PC-3 (cell line): ENCODE data around the gene LIPC. TPM values are rescaled to one million over a fixed set of nuclear protein-coding genes. Genes with fewer than 3 reads are reported as not detected.

ENCODE experiments used
- ATAC-seq: fragments of 200-7000 bp; cut with Tn5 transposase; 2 replicates; pipeline ENCODE4 v1.9.1; 2020; ENCODE audit warnings: mild to moderate bottlenecking, moderate library complexity
- BruUV-seq: library from RNA; stranded (reverse); fragments of 400-500 nt; replicated peaks from 2 replicates; lab custom pipeline; 2021; lab: Mats Ljungman, UMichigan
- CTCF ChIA-PET: fragments of 300-600 bp; sonication (Branson Sonifier 250); formaldehyde crosslinking; loops from one replicate; lab custom pipeline; 2022; ENCODE audit warnings: antibody characterized with exemption; lab: Charles Lee
- POLR2A ChIA-PET: fragments of 300-600 bp; sonication (Branson Sonifier 250); formaldehyde crosslinking; loops from one replicate; lab custom pipeline; 2022; ENCODE audit warnings: antibody characterized with exemption; ENCODE audit not compliant: unreplicated experiment; lab: Charles Lee
- DNase-seq: peaks from one replicate; pipeline ENCODE4 v3.0.0-alpha.2; 2015
- H2AFZ ChIP-seq: fragments of 300-600 bp; sonication (generic); 2 replicates; pipeline ENCODE4 v1.6.0; 2016; ENCODE audit warnings: antibody characterized with exemption, low read length
- H3F3A ChIP-seq: fragments of 300-600 bp; sonication (generic); one replicate; pipeline ENCODE4 v1.6.0; 2017; ENCODE audit warnings: antibody characterized with exemption, low read length, control low read depth, mild to moderate bottlenecking; ENCODE audit not compliant: unreplicated experiment
- H3K27ac ChIP-seq: fragments of 300-600 bp; sonication (generic); 2 replicates; pipeline ENCODE4 v1.5.1; 2016; ENCODE audit warnings: mild to moderate bottlenecking, low read length
- H3K27me3 ChIP-seq: fragments of 300-600 bp; sonication (generic); 2 replicates; pipeline ENCODE4 v1.6.1; 2016; ENCODE audit warnings: low read length, mixed read lengths
- H3K36me3 ChIP-seq: fragments of 300-600 bp; sonication (generic); 2 replicates; pipeline ENCODE4 v1.6.1; 2016; ENCODE audit warnings: low read depth, mixed run types, low read length, mixed read lengths
- H3K4me1 ChIP-seq: fragments of 300-600 bp; sonication (generic); 2 replicates; pipeline ENCODE4 v1.5.1; 2016; ENCODE audit warnings: low read length; ENCODE audit not compliant: insufficient read depth
- H3K4me2 ChIP-seq: fragments of 300-600 bp; sonication (generic); 2 replicates; pipeline ENCODE4 v1.6.0; 2016; ENCODE audit warnings: low read length
- H3K4me3 ChIP-seq: fragments of 300-600 bp; sonication (generic); 2 replicates; pipeline ENCODE4 v1.5.1; 2016; ENCODE audit warnings: mild to moderate bottlenecking, low read length, mixed read lengths
- H3K79me2 ChIP-seq: fragments of 300-600 bp; sonication (generic); 2 replicates; pipeline ENCODE4 v1.6.1; 2017; ENCODE audit warnings: low read length, mixed read lengths
- H3K9ac ChIP-seq: fragments of 300-600 bp; sonication (generic); 2 replicates; pipeline ENCODE4 v1.6.0; 2016; ENCODE audit warnings: mild to moderate bottlenecking, low read length
- H3K9me2 ChIP-seq: fragments of 300-600 bp; sonication (generic); replicated peaks from 2 replicates; pipeline ENCODE4 v1.6.1; 2016; ENCODE audit warnings: mixed run types, low read length, mixed read lengths
- H3K9me3 ChIP-seq: fragments of 300-600 bp; sonication (generic); 2 replicates; pipeline ENCODE4 v1.6.1; 2016; ENCODE audit warnings: low read length, mixed read lengths
- H4K20me1 ChIP-seq: fragments of 300-600 bp; sonication (generic); 2 replicates; pipeline ENCODE4 v1.6.1; 2016; ENCODE audit warnings: low read length, mixed read lengths
- EZH2 ChIP-seq: fragments of 300-600 bp; sonication (generic); IDR thresholded peaks from one replicate; pipeline ENCODE4 v1.6.1; 2017; ENCODE audit warnings: antibody characterized with exemption, mild to moderate bottlenecking, low read length; ENCODE audit not compliant: unreplicated experiment
- EZH2phosphoT487 ChIP-seq: fragments of 300-600 bp; sonication (generic); IDR thresholded peaks from 2 replicates; pipeline ENCODE4 v1.6.1; 2018; ENCODE audit warnings: mild to moderate bottlenecking, antibody characterized with exemption, low read length, borderline replicate concordance
- intact Hi-C: fragments of 100-400 bp; cut with micrococcal nuclease; formaldehyde crosslinking; loops from 2 replicates; pipeline ENCODE4 v1.9.0; 2023
- total RNA-seq: library from RNA; depleted of rRNA; stranded (reverse); fragments of >200 nt; gene quantifications from 2 replicates; pipeline ENCODE4 v1.2.3, GENCODE V29; 2014
- TF ChIP-seq, protein P1 (sequence below): fragments of 300-600 bp; sonication (generic); conservative IDR thresholded peaks from 2 replicates; pipeline ENCODE4 v1.5.1; 2017; ENCODE audit warnings: antibody characterized with exemption, low read depth, mild to moderate bottlenecking, low read length

The LIPC gene
- total RNA-seq, 1 experiment from 2014 or later, result not detected

- POLR2A ChIA-PET, result no interaction called here
- intact Hi-C loops, result no loop called here
- peaks cover 38% of the 10 kb centered on the region for H3K4me1 ChIP-seq
Measured at GRCh38 chr15:58444056-58444455, 12.3 kb downstream of the LIPC start.

DNA sequence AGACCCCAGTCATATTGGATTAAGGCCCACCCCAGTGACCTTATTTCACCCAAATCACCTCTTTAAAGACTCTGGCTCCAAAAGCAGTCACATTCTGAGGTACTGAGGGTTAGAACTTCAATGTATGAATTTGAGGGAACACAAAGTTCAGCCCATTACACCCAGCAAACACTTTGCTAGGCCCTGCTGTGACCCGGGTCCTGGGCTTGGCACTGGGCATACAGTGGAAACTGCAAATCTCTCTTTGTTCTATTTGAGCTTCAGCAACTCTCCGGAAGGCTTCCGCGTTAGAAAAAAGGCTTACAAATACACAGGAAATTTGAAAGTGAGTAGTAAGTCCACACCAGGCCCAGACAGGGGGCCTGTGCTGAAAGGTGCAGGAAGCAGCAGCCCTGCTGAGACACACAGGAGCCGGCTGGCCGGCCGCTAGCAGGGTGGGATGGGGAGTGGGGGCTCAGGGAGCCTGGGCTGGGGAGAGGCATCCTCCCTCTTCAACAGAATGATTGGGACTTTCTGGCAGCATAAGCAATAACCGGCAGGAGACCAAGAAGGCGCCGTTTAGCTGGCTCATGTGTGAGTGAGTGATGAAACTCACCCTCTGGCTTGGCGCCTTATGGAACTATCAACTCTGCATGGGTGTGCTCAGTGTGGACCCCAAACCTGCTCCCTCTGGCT, 13.0 kb downstream of the LIPC start:
- TF ChIP-seq EZH2, result no peak
- no peak for TF ChIP-seq EZH2phosphoT487
- TF ChIP-seq, protein P1, sequence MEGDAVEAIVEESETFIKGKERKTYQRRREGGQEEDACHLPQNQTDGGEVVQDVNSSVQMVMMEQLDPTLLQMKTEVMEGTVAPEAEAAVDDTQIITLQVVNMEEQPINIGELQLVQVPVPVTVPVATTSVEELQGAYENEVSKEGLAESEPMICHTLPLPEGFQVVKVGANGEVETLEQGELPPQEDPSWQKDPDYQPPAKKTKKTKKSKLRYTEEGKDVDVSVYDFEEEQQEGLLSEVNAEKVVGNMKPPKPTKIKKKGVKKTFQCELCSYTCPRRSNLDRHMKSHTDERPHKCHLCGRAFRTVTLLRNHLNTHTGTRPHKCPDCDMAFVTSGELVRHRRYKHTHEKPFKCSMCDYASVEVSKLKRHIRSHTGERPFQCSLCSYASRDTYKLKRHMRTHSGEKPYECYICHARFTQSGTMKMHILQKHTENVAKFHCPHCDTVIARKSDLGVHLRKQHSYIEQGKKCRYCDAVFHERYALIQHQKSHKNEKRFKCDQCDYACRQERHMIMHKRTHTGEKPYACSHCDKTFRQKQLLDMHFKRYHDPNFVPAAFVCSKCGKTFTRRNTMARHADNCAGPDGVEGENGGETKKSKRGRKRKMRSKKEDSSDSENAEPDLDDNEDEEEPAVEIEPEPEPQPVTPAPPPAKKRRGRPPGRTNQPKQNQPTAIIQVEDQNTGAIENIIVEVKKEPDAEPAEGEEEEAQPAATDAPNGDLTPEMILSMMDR, result no peak
- no peak overlapping the region for H3K4me2 ChIP-seq
- ATAC-seq (no peak), DNase-seq (no peak)
- no TSS peak for BruUV-seq
- peaks cover 9% of the 10 kb centered on the region for H3F3A ChIP-seq
- no peak overlapping the region for H2AFZ ChIP-seq
- no peaks in the 10 kb centered on the region for H3K36me3 ChIP-seq
- POLR2A ChIA-PET, result no interaction called here
- no peak overlapping the region for H3K27ac ChIP-seq
- no peaks in the 10 kb centered on the region for H3K9me3 ChIP-seq
- peaks cover 35% of the 10 kb centered on the region for H3K4me1 ChIP-seq
- no peaks in the 10 kb centered on the region for H4K20me1 ChIP-seq
- H3K9ac ChIP-seq, result no peak overlapping the region
- no peaks in the 10 kb centered on the region for H3K9me2 ChIP-seq
- intact Hi-C loops, result no loop called here
- CTCF ChIA-PET, result no interaction called here
- H3K79me2 ChIP-seq, result no peaks in the 10 kb centered on the region
- H3K27me3 ChIP-seq, result no peaks in the 10 kb centered on the region
- no peak overlapping the region for H3K4me3 ChIP-seq

More at GRCh38 chr15:58444056-58444455, 12.3 kb downstream of the LIPC start:
- H3K4me2 ChIP-seq, result no peak overlapping the region
- H3K36me3 ChIP-seq, result no peaks in the 10 kb centered on the region
- no peak overlapping the region for H3K9ac ChIP-seq
- H3K4me3 ChIP-seq, result no peak overlapping the region
- no peaks in the 10 kb centered on the region for H3K9me3 ChIP-seq
- DNase-seq (no peak), ATAC-seq (no peak)
- no peak overlapping the region for H2AFZ ChIP-seq
- no TSS peak for BruUV-seq
- no peaks in the 10 kb centered on the region for H3K27me3 ChIP-seq
- H4K20me1 ChIP-seq, result no peaks in the 10 kb centered on the region
- TF ChIP-seq, protein P1, result no peak
- no peak for TF ChIP-seq EZH2phosphoT487
- TF ChIP-seq EZH2, result no peak
- CTCF ChIA-PET, result no interaction called here
- H3K79me2 ChIP-seq, result no peaks in the 10 kb centered on the region
- no peak overlapping the region for H3K27ac ChIP-seq
- H3F3A ChIP-seq, result peaks cover 9% of the 10 kb centered on the region
- no peaks in the 10 kb centered on the region for H3K9me2 ChIP-seq

DNA sequence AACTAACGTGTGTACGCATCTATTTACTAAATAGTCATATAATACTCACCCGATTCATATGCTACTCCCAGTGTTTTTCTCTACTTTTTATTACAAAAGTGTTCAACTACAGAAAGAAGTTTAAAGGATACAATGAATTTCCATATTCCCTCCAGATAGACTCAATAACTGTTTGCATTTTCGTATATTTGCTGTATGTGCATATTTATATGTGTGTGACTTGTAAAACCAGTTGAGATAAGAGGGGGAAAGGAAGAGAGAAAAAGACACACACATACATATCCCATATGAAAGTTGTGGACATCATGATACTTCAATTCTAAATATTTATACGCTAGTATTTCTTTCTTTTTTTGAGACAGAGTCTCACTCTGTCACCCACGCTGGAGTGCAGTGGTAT, 14.1 kb downstream of the LIPC start:
- Histone ChIP-seq H3K27me3 (no peaks in the 10 kb centered on the region), H3K79me2 (no peaks in the 10 kb centered on the region), H3K9me2 (no peaks in the 10 kb centered on the region), H3K9me3 (no peaks in the 10 kb centered on the region), H3K4me3 (no peak overlapping the region), H3K36me3 (no peaks in the 10 kb centered on the region), H3K4me2 (no peak overlapping the region), H2AFZ (no peak overlapping the region), H3F3A (peaks cover 9% of the 10 kb centered on the region), H4K20me1 (no peaks in the 10 kb centered on the region), H3K9ac (no peak overlapping the region), H3K27ac (no peak overlapping the region), H3K4me1 (peaks cover 24% of the 10 kb centered on the region)
- DNase-seq, result no peak
- intact Hi-C loops, result no loop called here
- ATAC-seq, result no peak
- BruUV-seq, result no TSS peak
- CTCF ChIA-PET, result no interaction called here
- POLR2A ChIA-PET, result interaction anchor here (0.5 kb wide), 1 partner anchor 80 kb away, joined by 3 read pairs; no protein-coding TSS in a partner anchor
- no peak for TF ChIP-seq EZH2phosphoT487
- TF ChIP-seq EZH2, result no peak
- TF ChIP-seq, protein P1, result no peak
